Lower leg skin (tissue), 4 donors: Measurements from ENCODE around the gene GNG10. TPM values are rescaled to one million over a fixed set of nuclear protein-coding genes. Genes with fewer than 3 reads are reported as not detected.

Experiments used
- DNase-seq, 2 donors: peaks; one replicate each; pipeline ENCODE4 v3.0.0-alpha.2; 2019; ENCODE audit warnings: low spot score in 2 of 2
- H3K4me3 ChIP-seq: fragments of 200-600 bp; sonication (generic); 2 replicates; pipeline ENCODE4 v1.5.1; 2017; ENCODE audit warnings: mild to moderate bottlenecking, low read depth; ENCODE audit not compliant: poor library complexity, severe bottlenecking
- CTCF ChIP-seq, 3 donors: fragments of 450-650 bp; IDR thresholded peaks; one replicate each; pipeline ENCODE4 v1.5.1; 2016; ENCODE audit warnings: antibody characterized with exemption in 3 of 3, mild to moderate bottlenecking in 3 of 3, moderate library complexity in 2 of 3
- POLR2A ChIP-seq, 2 donors: fragments of 450-650 bp; IDR thresholded peaks; one replicate each; pipeline ENCODE4 v1.6.1; 2016 to 2017; ENCODE audit warnings: antibody characterized with exemption in 2 of 2, mild to moderate bottlenecking in 1 of 2, moderate library complexity in 1 of 2
- WGBS, 2 donors: methylation state at CpG; one replicate each; pipeline ENCODE4 v1.1.5; 2018; 5-methylcytosine and 5-hydroxymethylcytosine counted together
- intact Hi-C: fragments of 100-400 bp; cut with DNase I; formaldehyde crosslinking; loops from one replicate; pipeline ENCODE4 v1.15.0; 2023; ENCODE audit warnings: low total_unique reads
- total RNA-seq, 4 donors: library from RNA; depleted of rRNA; stranded (reverse); fragments of >200 nt; gene quantifications; one replicate each; pipeline ENCODE4 v1.1.0, GENCODE V29; 2016

Gene GNG10
- total RNA-seq, 4 donors from 2014 or later = 5.3 to 21.1 (median 15.4) TPM

DNA sequence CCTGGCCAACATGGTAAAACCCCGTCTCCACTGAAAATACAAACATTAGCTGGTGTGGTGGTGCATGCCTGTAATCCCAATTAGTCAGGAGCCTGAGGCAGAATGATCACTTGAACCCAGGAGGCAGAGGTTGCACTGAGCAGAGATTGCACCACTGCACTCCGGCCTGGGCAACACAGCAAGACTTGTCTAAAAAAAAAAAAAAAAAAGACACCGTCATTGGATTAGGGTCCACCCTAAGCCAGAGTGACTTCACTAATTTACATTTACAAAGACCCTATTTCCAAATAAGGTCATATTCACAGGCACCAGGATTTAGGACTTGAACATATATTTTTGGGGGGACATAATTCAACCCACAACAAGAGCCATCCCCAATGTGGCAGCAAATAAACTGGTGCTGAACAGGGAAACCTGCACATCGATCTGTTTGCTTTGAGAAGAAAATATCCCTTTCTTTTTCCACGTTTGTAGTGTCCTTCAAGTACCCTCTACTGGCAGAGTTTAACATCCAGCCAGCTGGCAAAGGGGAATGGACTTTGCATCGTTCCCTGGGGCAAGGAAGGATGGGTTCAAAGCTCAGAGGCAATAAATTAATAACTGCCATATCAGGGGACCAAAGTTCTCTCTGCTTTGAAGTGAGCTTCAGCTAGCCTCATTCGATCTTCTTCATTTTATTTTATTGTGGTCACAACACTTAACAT lies 34.0 kb upstream of the GNG10 start:
- TF ChIP-seq POLR2A (IDR thresholded peaks at IDR 0.05) = no peak
- no peak for TF ChIP-seq CTCF (IDR thresholded peaks at IDR 0.05)
- WGBS, 2 donors = 67 to 75% methylated on average over 7 of the region's 7 CpGs
- intact Hi-C loops = no loop called here
- no peak overlapping the region for H3K4me3 ChIP-seq
- DNase-seq = no peak

DNA sequence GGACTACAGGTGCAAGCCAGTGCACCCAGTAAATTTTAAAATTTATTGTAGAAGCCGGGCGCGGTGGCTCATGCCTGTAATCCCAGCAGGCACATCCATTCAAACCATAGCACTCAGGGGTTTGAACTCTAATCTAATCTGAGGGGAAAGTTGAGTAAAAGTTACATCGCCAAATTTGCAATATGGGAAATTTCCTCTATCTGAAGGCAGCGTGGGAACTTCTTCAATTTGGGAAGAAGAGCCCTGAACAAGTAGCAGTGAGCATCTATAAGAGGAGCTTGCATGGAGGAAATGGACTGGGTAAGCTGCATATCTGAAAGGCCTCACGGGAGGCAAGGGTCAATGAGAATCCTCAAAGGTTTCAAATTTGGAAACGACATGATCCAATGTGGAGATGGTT lies 33.0 kb upstream of the GNG10 start:
- WGBS, 2 donors = 80 to 92% methylated on average over 7 of the region's 7 CpGs
- no peak overlapping the region for H3K4me3 ChIP-seq

GRCh38 chr9:111630182-111630963 lies 31.0 kb upstream of the GNG10 start:
- DNase-seq = no peak
- TF ChIP-seq POLR2A (IDR thresholded peaks at IDR 0.05) (no peak), CTCF (IDR thresholded peaks at IDR 0.05) (no peak)
- H3K4me3 ChIP-seq = peak overlapping the region; percentile 90
- WGBS, 2 donors = 7 to 9% methylated on average over 17 of the region's 17 CpGs
- intact Hi-C loops = no loop called here

More for the DNA sequence above, 33.0 kb upstream of the GNG10 start:
- no peak for DNase-seq
- TF ChIP-seq POLR2A (IDR thresholded peaks at IDR 0.05) = no peak
- TF ChIP-seq CTCF (IDR thresholded peaks at IDR 0.05) = no peak
- intact Hi-C loops = no loop called here

- peak overlapping the region; percentile 90 for H3K4me3 ChIP-seq
- intact Hi-C loops = no loop called here
- WGBS, 2 donors = 1% methylated on average over 14 of the region's 14 CpGs
- TF ChIP-seq CTCF (IDR thresholded peaks at IDR 0.05) (no peak), POLR2A (IDR thresholded peaks at IDR 0.05) (no peak)
- no peak for DNase-seq
Measured at GRCh38 chr9:111630964-111631213, 30.5 kb upstream of the GNG10 start.

GRCh38 chr9:111631214-111631971 lies 30.0 kb upstream of the GNG10 start, which contains the start of gene DNAJC25:
TSS of gene DNAJC25 (plus strand) at chr9:111631334. CDS start at chr9:111631408, 74 bp downstream.
- 0% methylated on average over 24 to 61 of the region's 79 CpGs for WGBS, 2 donors
- TF ChIP-seq POLR2A (IDR thresholded peaks at IDR 0.05) = peak in 1 of 2 donors; percentile 77
- TF ChIP-seq CTCF (IDR thresholded peaks at IDR 0.05) = no peak
- intact Hi-C loops = no loop called here
- peak within 1 kb of the TSS; percentile 90 for H3K4me3 ChIP-seq
- DNase-seq = peak; percentile 95 to 99
